ENCODE data around the gene PES1. TPM values are rescaled to one million over a fixed set of nuclear protein-coding genes. Genes with fewer than 3 reads are reported as not detected.
"Not testable (repeated sequence)": the region's sequence is repeated elsewhere in the genome, so short reads cannot be mapped to it uniquely, and the experiment has no call there.

The PES1 gene
- total RNA-seq, 1 experiment from 2014 or later = 167 TPM

- no peak overlapping the region for H3K27ac ChIP-seq (ENCODE audit: low read depth, low read length)
Measured at GRCh38 chr22:30596199-30596598, 4.5 kb upstream of the PES1 start.

GRCh38 chr22:30592360-30592713, 627 bp upstream of the PES1 start:
- BruUV-seq (replicated peaks); POLR2A ChIA-PET; H3K27me3 ChIP-seq (ENCODE audit: insufficient read depth, low read length); H3K9me2 ChIP-seq (ENCODE audit: insufficient read depth); RAD21 ChIA-PET (ENCODE audit: low non-redundant PET in 1 of 2, low total read pairs in 2 of 2, uncharacterized antibody in 2 of 2, unreplicated experiment in 2 of 2); H3K9me3 ChIP-seq (ENCODE audit: control insufficient read depth in 1 of 2, insufficient read depth in 1 of 2, low read depth in 1 of 2, low read length in 2 of 2); DNase-seq (ENCODE audit: low read depth, low spot score); ATAC-seq; H4K20me1 ChIP-seq (ENCODE audit: insufficient read depth); H3K27ac ChIP-seq (ENCODE audit: low read depth, low read length): not testable (repeated sequence)
- Histone ChIP-seq H2AFZ (ENCODE audit: low read depth, low read length, poor library complexity, severe bottlenecking) (peak overlapping the region; percentile 89), H3K4me3 (replicated peaks in 1 of 2; ENCODE audit: low read depth in 1 of 2, low read length in 2 of 2) (peak overlapping the region; percentile 91 to 95), H3K4me2 (ENCODE audit: low read length) (peak overlapping the region; percentile 79), H3K36me3 (ENCODE audit: control insufficient read depth in 1 of 2, insufficient read depth in 2 of 2, low read length in 2 of 2) (peaks cover 18 to 27% of the 10 kb centered on the region in 2 experiments), H3K4me1 (ENCODE audit: control insufficient read depth in 1 of 2, insufficient read depth in 2 of 2, low read length in 2 of 2) (peaks cover 9 to 20% of the 10 kb centered on the region in 2 experiments; a peak in 3 of 4 replicates), H3K79me2 (ENCODE audit: insufficient read depth, low read length) (peaks cover 45% of the 10 kb centered on the region), H3K9ac (ENCODE audit: low read length) (peak overlapping the region; percentile 96; the same call in 1 of the 2 replicates)
- CTCF ChIA-PET = interaction anchor here (1.1 to 1.4 kb wide), 2 partner anchors 10 to 163 kb away, joined by 4 read pairs; no protein-coding TSS in a partner anchor
- intact Hi-C loops (cut with micrococcal nuclease) = loop anchor here (1.0 kb wide), 1 partner anchor 42 kb away; no protein-coding TSS in a partner anchor

More at GRCh38 chr22:30596199-30596598, 4.5 kb upstream of the PES1 start:
- BruUV-seq (replicated peaks) = no TSS peak
- H3K9me2 ChIP-seq (ENCODE audit: insufficient read depth) = no peaks in the 10 kb centered on the region
- H3K27me3 ChIP-seq (ENCODE audit: insufficient read depth, low read length) = no peaks in the 10 kb centered on the region
- peaks cover 0 to 9% of the 10 kb centered on the region in 2 experiments; a peak in 2 of 4 replicates for H3K4me1 ChIP-seq (ENCODE audit: control insufficient read depth in 1 of 2, insufficient read depth in 2 of 2, low read length in 2 of 2)
- intact Hi-C loops (cut with micrococcal nuclease) = no loop called here
- no peak for DNase-seq (ENCODE audit: low read depth, low spot score)
- ChIA-PET POLR2A (no interaction called here), CTCF (no interaction called here), RAD21 (ENCODE audit: low non-redundant PET in 1 of 2, low total read pairs in 2 of 2, uncharacterized antibody in 2 of 2, unreplicated experiment in 2 of 2) (no interaction called here)
- ATAC-seq = no peak
- peaks cover 7% of the 10 kb centered on the region for H3K79me2 ChIP-seq (ENCODE audit: insufficient read depth, low read length)
- H2AFZ ChIP-seq (ENCODE audit: low read depth, low read length, poor library complexity, severe bottlenecking) = no peak overlapping the region
- H3K9me3 ChIP-seq (ENCODE audit: control insufficient read depth in 1 of 2, insufficient read depth in 1 of 2, low read depth in 1 of 2, low read length in 2 of 2) = no peaks in the 10 kb centered on the region
- no peak overlapping the region for H3K9ac ChIP-seq (ENCODE audit: low read length)
- no peak overlapping the region for H3K4me3 ChIP-seq (replicated peaks in 1 of 2; ENCODE audit: low read depth in 1 of 2, low read length in 2 of 2)
- TF ChIP-seq EZH2 (IDR thresholded peaks at IDR 0.05) (no peak), ZBTB33 (IDR thresholded peaks at IDR 0.05; ENCODE audit: extremely low read depth, insufficient replicate concordance, low read length) (no peak), SRF (IDR thresholded peaks at IDR 0.05; ENCODE audit: low read depth) (no peak), FOSL1 (IDR thresholded peaks at IDR 0.05; ENCODE audit: low read depth) (no peak), POLR2A (IDR thresholded peaks at IDR 0.05; ENCODE audit: borderline replicate concordance, extremely low read depth, insufficient read depth, insufficient read length) (no peak), ZNF274 (IDR thresholded peaks at IDR 0.05; ENCODE audit: low read depth, low read length) (no peak), MAX (IDR thresholded peaks at IDR 0.05) (no peak), EZH2phosphoT487 (IDR thresholded peaks at IDR 0.05; ENCODE audit: borderline replicate concordance) (no peak)
- no peaks in the 10 kb centered on the region for H4K20me1 ChIP-seq (ENCODE audit: insufficient read depth)
- H3K36me3 ChIP-seq (ENCODE audit: control insufficient read depth in 1 of 2, insufficient read depth in 2 of 2, low read length in 2 of 2) = no peaks in the 10 kb centered on the region
- no peak overlapping the region for H3K4me2 ChIP-seq (ENCODE audit: low read length)

All from HCT116 (cell line).